Activated B cell treated with CpG ODN at 0.5 μM for 24 hours (primary cell): ENCODE measurements around the gene SAMD7. TPM values are rescaled to one million over a fixed set of nuclear protein-coding genes. Genes with fewer than 3 reads are reported as not detected.

Experiments used
- ATAC-seq: fragments of 200-7000 bp; cut with Tn5 transposase; one replicate; pipeline ENCODE4 v1.10.0; 2021; ENCODE audit warnings: low read depth, mild to moderate bottlenecking, moderate library complexity
- CTCF ChIA-PET: fragments of 350-600 bp; sonication (Branson Sonifier 250); formaldehyde crosslinking; loops from one replicate; lab custom pipeline; 2021; ENCODE audit warnings: antibody characterized with exemption; lab: Charles Lee
- POLR2A ChIA-PET: fragments of 350-600 bp; sonication (Branson Sonifier 250); formaldehyde crosslinking; loops from one replicate; lab custom pipeline; 2021; ENCODE audit warnings: antibody characterized with exemption; lab: Charles Lee
- DNase-seq: peaks from one replicate; pipeline ENCODE4 v3.0.0; 2022
- H3K27ac Mint-ChIP-seq: one replicate; pipeline ENCODE4 v1.8.0; 2020; ENCODE audit warnings: mixed read lengths
- H3K27me3 Mint-ChIP-seq: one replicate; pipeline ENCODE4 v1.8.0; 2021; ENCODE audit warnings: mixed read lengths
- H3K36me3 Mint-ChIP-seq: one replicate; pipeline ENCODE4 v1.8.0; 2021; ENCODE audit warnings: low read depth, mixed read lengths
- H3K4me1 Mint-ChIP-seq: one replicate; pipeline ENCODE4 v1.8.0; 2021; ENCODE audit warnings: mixed read lengths
- H3K4me3 Mint-ChIP-seq: one replicate; pipeline ENCODE4 v1.8.0; 2020; ENCODE audit warnings: mild to moderate bottlenecking, mixed read lengths
- H3K9me3 Mint-ChIP-seq: one replicate; pipeline ENCODE4 v1.8.0; 2020; ENCODE audit warnings: mixed read lengths
- intact Hi-C: fragments of 100-400 bp; cut with micrococcal nuclease; formaldehyde crosslinking; loops from one replicate; pipeline ENCODE4 v1.15.1; 2024
- total RNA-seq: library from RNA; stranded (reverse); gene quantifications from 2 replicates; pipeline ENCODE4 v1.2.3, GENCODE V29; 2022
- TF ChIP-seq, protein P1 (sequence below): fragments of 200-600 bp; IDR thresholded peaks from one replicate; pipeline ENCODE4 v1.8.0; 2022; ENCODE audit warnings: antibody characterized with exemption, mild to moderate bottlenecking

Gene SAMD7, protein sequence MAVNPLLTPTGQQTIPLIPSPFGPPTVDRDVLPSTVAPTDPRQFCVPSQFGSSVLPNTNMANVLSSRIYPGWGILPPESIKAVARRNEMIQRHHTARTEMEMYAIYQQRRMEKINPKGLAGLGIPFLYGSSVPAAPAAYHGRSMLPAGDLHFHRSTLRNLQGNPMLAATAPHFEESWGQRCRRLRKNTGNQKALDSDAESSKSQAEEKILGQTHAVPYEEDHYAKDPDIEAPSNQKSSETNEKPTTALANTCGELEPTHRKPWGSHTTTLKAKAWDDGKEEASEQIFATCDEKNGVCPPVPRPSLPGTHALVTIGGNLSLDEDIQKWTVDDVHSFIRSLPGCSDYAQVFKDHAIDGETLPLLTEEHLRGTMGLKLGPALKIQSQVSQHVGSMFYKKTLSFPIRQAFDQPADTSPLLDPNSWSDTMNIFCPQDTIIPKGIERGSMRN
- 0.20 TPM in 1 of 2 replicates, not detected in the other for total RNA-seq

DNA sequence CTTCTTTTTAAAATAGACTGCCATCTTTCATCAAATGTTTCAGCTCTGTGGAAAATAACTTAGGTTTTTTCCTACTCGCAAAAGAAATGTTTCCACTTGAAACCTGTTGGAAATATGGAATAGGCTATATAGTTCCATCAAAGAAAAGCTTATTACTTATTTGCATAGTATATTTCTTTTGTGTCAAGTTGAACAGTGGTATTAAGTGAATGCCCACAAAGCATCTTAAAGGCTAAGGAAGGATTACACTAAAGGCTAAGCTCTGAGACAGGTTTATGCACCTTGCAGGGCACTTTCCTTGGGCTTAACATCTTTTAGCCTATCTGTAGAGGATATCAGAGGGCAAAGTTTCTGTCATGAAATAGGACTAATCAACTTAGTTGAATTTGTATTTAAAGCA lies at the start of gene SAMD7:
Gene SAMD7 (plus strand): TSS at position 301 of the 400 bp plus-strand sequence. CDS start 7,927 bp downstream, outside the sequence.
- POLR2A ChIA-PET, result interaction anchor here (0.6 to 1.1 kb wide), 2 partner anchors 19 to 21 kb away, joined by 3 to 7 read pairs; no protein-coding TSS in a partner anchor
- TF ChIP-seq, protein P1, sequence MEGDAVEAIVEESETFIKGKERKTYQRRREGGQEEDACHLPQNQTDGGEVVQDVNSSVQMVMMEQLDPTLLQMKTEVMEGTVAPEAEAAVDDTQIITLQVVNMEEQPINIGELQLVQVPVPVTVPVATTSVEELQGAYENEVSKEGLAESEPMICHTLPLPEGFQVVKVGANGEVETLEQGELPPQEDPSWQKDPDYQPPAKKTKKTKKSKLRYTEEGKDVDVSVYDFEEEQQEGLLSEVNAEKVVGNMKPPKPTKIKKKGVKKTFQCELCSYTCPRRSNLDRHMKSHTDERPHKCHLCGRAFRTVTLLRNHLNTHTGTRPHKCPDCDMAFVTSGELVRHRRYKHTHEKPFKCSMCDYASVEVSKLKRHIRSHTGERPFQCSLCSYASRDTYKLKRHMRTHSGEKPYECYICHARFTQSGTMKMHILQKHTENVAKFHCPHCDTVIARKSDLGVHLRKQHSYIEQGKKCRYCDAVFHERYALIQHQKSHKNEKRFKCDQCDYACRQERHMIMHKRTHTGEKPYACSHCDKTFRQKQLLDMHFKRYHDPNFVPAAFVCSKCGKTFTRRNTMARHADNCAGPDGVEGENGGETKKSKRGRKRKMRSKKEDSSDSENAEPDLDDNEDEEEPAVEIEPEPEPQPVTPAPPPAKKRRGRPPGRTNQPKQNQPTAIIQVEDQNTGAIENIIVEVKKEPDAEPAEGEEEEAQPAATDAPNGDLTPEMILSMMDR, result no peak
- H3K27me3 Mint-ChIP-seq, result no peaks in the 10 kb centered on the region
- intact Hi-C loops, result no loop called here
- ATAC-seq (no peak), DNase-seq (no peak)
- no peaks in the 10 kb centered on the region for H3K9me3 Mint-ChIP-seq
- peaks cover 6% of the 10 kb centered on the region for H3K4me1 Mint-ChIP-seq
- no peak within 1 kb of the TSS for H3K27ac Mint-ChIP-seq
- CTCF ChIA-PET, result interaction anchor here (0.7 kb wide), 1 partner anchor 782 kb away, joined by 3 read pairs; no protein-coding TSS in a partner anchor
- no peak within 1 kb of the TSS for H3K4me3 Mint-ChIP-seq
- H3K36me3 Mint-ChIP-seq, result no peaks in the 10 kb centered on the region

DNA sequence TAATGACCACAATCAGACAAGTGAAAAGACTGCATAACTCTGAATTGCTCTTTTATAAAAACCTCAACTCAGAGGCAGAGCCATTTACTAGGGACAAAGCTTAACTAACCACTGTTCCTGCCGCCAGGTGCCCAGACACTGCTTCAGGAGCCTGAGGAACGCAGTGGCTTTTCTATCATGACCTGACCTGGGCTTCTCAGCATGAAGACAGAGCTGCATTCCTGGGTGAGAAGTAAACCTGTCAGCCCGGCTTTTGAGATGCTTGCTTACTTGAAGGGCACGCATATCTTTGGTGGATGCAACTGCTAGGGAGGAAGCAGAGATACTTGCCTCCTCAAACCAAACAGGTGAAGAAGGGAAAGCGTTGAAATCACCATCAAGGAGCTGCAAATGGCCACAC lies 49.5 kb upstream of the SAMD7 start:
- Mint-ChIP-seq H3K36me3 (no peaks in the 10 kb centered on the region), H3K4me1 (peaks cover 30% of the 10 kb centered on the region), H3K9me3 (no peaks in the 10 kb centered on the region), H3K4me3 (no peak overlapping the region), H3K27ac (no peak overlapping the region), H3K27me3 (no peaks in the 10 kb centered on the region)
- POLR2A ChIA-PET, result interaction anchor here (0.7 to 1.4 kb wide), 4 partner anchors 23 to 159 kb away, joined by 3 to 4 read pairs (median 3); no protein-coding TSS in a partner anchor
- CTCF ChIA-PET, result interaction anchor here (0.7 to 5.3 kb wide), 10 partner anchors 32 to 192 kb away, joined by 3 to 61 read pairs (median 6); partner anchors contain the start of gene SEC62
- no peak for DNase-seq
- intact Hi-C loops, result loop anchor here (5.0 to 10.0 kb wide), 2 partner anchors 235 to 323 kb away; partner anchors contain the start of gene PHC3
- TF ChIP-seq, protein P1, result no peak
- ATAC-seq, result no peak

DNA sequence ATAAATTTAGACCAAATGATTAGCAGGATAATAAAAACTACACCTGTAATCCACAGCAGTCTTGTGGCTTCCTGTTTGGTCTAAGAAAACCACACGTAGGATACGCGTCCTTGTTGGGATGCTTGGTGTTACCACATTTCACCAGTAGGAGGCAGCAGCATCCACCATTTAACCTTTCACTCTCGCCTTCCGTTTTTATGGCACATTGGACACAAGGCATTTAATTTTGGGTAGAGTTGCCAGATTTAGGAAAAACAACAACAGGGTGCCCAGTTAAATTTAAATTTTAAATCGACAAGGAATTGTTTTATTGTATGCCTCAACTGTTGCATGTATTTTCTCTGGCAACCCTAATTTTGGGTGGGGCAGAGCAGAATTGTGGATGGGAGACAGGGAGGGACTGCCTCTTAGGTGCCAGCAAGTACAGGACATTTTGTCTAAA lies 47.9 kb upstream of the SAMD7 start:
- intact Hi-C loops, result loop anchor here (1.0 to 10.0 kb wide), 10 partner anchors 17 to 547 kb away; partner anchors contain the start of genes PHC3 and SEC62
- Mint-ChIP-seq H3K9me3 (no peaks in the 10 kb centered on the region), H3K27me3 (no peaks in the 10 kb centered on the region), H3K4me1 (peaks cover 30% of the 10 kb centered on the region), H3K4me3 (peak overlapping the region; percentile 19), H3K36me3 (no peaks in the 10 kb centered on the region), H3K27ac (peak overlapping the region; percentile 35)
- ATAC-seq (peak; percentile 50), DNase-seq (peak; percentile 49)
- POLR2A ChIA-PET, result interaction anchor here (1.3 to 2.5 kb wide), 3 partner anchors 17 to 91 kb away, joined by 4 to 31 read pairs (median 5); no protein-coding TSS in a partner anchor
- TF ChIP-seq, protein P1, result peak; percentile 94
- CTCF ChIA-PET, result interaction anchor here (0.6 to 5.3 kb wide), 16 partner anchors 13 to 502 kb away, joined by 3 to 61 read pairs (median 4); partner anchors contain the start of genes LRRC34, LRRIQ4, MYNN and SEC62

DNA sequence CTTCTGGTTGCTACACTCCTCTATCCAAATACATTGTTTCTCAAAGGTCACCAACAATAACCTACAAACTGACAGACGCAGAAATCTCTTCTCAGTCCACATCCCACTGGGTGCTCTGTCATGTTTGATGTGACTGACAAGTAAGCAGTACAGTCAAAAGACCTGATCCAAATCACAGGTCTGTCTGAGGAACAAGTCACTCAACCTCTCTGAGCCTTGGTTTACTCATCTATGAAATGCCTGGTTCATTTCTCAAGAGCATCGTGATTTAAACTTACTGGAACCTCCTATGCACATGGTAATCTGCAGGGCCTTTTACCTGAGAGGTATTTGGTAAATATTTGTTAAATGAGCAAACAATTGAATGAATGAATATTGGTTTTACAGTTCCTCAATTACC lies 47.1 kb upstream of the SAMD7 start:
- Mint-ChIP-seq H3K36me3 (no peaks in the 10 kb centered on the region), H3K27ac (peak overlapping the region; percentile 18), H3K27me3 (no peaks in the 10 kb centered on the region), H3K4me3 (no peak overlapping the region), H3K4me1 (peaks cover 30% of the 10 kb centered on the region), H3K9me3 (no peaks in the 10 kb centered on the region)
- no peak for DNase-seq
- intact Hi-C loops, result loop anchor here (2.0 to 10.0 kb wide), 3 partner anchors 77 to 321 kb away; partner anchors contain the start of gene PHC3
- TF ChIP-seq, protein P1, result no peak
- ChIA-PET POLR2A (interaction anchor here (0.8 to 4.8 kb wide), 7 partner anchors 10 to 492 kb away, joined by 3 to 83 read pairs (median 7); partner anchors contain the start of gene SEC62), CTCF (interaction anchor here (0.8 to 5.3 kb wide), 8 partner anchors 50 to 947 kb away, joined by 3 to 61 read pairs (median 6); partner anchors contain the start of genes MYNN and SEC62)
- no peak for ATAC-seq
